ENCODE data around the gene PANX2.
"Not testable (repeated sequence)": the region's sequence is repeated elsewhere in the genome, so short reads cannot be mapped to it uniquely, and the experiment has no call there.

The PANX2 gene, protein sequence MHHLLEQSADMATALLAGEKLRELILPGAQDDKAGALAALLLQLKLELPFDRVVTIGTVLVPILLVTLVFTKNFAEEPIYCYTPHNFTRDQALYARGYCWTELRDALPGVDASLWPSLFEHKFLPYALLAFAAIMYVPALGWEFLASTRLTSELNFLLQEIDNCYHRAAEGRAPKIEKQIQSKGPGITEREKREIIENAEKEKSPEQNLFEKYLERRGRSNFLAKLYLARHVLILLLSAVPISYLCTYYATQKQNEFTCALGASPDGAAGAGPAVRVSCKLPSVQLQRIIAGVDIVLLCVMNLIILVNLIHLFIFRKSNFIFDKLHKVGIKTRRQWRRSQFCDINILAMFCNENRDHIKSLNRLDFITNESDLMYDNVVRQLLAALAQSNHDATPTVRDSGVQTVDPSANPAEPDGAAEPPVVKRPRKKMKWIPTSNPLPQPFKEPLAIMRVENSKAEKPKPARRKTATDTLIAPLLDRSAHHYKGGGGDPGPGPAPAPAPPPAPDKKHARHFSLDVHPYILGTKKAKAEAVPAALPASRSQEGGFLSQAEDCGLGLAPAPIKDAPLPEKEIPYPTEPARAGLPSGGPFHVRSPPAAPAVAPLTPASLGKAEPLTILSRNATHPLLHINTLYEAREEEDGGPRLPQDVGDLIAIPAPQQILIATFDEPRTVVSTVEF

GRCh38 chr22:50170453-50171318, at the start of gene PANX2:
Gene PANX2 (plus strand): TSS chr22:50170731. CDS start chr22:50170731, 0 bp downstream.
- no peak for DNase-seq (ENCODE audit: low read depth)

GRCh38 chr22:50121202-50121740, 49.3 kb upstream of the PANX2 start:
- no peak for DNase-seq (ENCODE audit: low read depth)

GRCh38 chr22:50123119-50123518, 47.4 kb upstream of the PANX2 start:
- DNase-seq (ENCODE audit: low read depth): no peak

- no peak for DNase-seq (ENCODE audit: low read depth)
Measured at GRCh38 chr22:50125029-50125428, 45.5 kb upstream of the PANX2 start.

GRCh38 chr22:50129121-50129736, 41.3 kb upstream of the PANX2 start:
- no peak for DNase-seq (ENCODE audit: low read depth)

DNA sequence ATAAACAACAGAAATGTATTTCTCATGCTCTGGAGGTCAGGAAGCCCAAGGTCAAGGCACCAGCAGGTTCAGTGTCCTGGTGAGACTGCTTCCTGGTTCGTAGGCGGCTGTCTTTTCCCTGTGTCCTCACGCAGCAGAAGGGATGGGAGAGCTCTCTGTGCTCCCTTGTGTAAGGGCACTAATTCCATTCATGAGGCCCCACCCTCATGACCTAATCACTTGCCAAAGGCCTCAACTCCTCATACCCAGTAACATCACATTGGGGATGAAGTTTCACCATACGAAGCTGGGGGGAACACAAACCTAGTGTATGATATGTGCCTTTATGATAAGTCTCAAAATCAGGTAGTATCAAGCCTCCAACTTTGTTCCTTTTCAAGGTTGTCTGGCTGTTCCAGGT, 38.6 kb upstream of the PANX2 start:
- DNase-seq (ENCODE audit: low read depth): no peak

DNA sequence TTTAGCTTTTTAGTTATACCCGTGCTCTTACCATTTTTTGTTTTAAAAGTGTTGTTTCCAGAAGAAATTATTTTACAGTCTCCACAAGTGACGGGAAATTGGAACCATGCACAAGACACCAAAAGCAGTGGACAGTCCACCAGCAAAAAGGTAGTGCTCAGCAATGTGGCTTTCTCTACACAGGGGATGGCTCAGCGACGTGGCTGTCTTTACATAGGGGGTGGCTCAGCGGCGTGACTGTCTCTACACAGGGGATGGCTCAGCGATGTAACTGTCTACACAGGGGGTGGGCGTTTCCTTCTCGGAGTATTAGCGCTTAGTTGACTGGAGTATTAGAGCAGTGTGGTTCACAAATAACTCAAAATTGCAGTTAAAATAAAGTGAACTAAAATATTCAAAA, 36.0 kb upstream of the PANX2 start:
- DNase-seq (ENCODE audit: low read depth): no peak

DNA sequence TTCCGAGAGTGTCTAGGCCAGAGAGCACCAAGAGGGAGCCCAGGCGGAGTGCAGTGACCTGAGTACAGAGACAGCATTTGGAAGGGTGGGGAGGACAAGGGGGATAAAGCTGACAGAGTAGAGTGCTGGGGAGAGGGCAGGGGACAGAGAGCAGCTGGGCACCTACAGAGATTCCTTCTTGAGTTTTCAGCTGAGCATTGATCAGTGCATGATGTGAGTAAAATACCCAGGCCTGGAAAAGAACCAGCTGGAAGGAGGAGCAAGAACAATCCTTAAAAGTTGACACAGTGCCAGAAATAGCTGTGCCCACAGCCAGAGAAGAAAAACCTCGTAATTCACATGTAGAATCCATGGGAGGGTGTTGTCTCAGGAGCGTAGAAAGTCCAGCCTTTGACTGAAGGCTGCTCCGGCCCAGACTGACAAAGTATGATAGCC, 33.9 kb upstream of the PANX2 start:
- DNase-seq (ENCODE audit: low read depth): no peak

- not testable (repeated sequence) for DNase-seq (ENCODE audit: low read depth)
Measured at GRCh38 chr22:50137277-50137676, 33.3 kb upstream of the PANX2 start.

DNA sequence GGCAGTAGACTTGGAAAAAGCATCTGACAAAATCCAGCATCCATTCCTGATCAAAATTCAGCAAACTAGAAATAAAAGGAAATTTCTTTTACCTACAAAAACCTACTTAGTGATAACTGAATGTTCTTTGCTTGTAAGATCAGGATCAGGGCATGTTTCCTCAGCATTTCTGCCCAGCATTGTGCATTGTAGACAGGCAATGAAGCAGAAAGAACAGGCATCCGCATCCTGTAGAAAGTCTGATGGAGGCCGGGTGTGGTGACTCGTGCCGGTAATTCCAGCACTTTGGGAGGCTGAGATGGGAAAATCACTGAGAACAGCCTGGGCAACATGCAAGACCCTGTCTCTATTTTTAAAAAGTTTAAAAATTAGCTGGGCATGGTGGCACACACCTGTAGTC, 32.5 kb upstream of the PANX2 start:
- DNase-seq (ENCODE audit: low read depth): no peak

GRCh38 chr22:50138988-50139387, 31.5 kb upstream of the PANX2 start:
- no peak for DNase-seq (ENCODE audit: low read depth)

GRCh38 chr22:50139843-50140415, 30.6 kb upstream of the PANX2 start:
- no peak for DNase-seq (ENCODE audit: low read depth)

DNA sequence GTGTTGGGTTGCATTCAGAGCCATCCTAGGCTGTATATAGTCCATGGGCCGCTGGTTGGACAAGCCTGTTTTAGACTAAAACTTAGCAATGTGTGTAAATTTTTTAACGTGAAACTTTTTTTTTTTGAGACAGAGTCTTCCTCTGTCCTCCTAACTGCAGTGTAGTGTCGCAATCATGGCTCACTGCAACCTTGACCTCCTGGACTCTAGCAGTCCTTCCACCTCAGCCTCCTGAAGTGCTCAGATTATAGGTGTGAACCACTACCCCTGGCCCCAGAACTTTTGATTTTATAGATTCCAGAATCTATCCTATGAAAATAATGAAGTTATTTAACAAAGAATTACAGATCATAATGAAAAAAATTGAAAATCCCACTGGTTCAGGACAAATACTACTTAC, 29.9 kb upstream of the PANX2 start:
- no peak for DNase-seq (ENCODE audit: low read depth)

GRCh38 chr22:50141462-50141861, 29.1 kb upstream of the PANX2 start:
- no peak for DNase-seq (ENCODE audit: low read depth)

DNA sequence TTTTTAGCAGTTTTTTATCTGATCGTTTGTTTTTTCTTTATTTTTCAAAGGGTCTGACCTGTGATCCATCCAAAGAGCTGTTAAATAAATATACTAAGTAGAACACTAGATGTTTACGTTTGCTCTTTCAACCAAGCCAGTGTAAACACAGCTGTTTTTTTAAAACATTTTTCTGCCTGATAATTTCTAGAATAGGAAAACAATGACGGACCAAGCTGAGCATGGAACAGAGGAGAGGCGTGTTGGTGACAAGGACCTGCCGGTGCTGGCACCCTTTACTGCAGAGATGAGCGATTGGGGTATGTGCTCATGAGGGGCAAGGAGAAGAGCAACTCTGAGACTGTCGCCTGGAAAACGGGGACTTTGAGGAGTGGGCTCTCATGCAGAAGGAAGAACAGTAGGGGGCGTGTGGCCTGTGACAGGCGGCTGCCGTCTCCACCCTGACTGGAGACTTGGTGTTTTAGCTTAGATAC, 28.6 kb upstream of the PANX2 start:
- no peak for DNase-seq (ENCODE audit: low read depth)

DNA sequence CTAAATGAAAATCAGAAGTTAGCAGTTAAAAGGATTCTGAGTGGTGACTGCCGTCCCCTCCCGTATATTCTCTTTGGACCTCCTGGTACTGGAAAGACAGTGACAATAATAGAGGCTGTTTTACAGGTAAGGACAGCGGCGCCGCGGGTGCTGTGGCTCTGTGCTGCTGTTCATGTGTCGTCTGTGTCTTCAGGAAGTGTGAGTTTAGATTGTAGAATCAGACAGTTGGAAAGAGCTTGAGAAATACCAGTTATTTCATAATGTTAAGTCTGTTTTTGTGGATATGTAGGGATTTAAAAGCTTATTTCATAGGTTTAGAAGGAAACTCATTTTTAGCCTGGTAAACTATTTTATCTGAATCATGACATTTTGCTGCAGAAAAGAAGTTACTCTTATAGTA, 27.4 kb upstream of the PANX2 start:
- no peak for DNase-seq (ENCODE audit: low read depth)

DNA sequence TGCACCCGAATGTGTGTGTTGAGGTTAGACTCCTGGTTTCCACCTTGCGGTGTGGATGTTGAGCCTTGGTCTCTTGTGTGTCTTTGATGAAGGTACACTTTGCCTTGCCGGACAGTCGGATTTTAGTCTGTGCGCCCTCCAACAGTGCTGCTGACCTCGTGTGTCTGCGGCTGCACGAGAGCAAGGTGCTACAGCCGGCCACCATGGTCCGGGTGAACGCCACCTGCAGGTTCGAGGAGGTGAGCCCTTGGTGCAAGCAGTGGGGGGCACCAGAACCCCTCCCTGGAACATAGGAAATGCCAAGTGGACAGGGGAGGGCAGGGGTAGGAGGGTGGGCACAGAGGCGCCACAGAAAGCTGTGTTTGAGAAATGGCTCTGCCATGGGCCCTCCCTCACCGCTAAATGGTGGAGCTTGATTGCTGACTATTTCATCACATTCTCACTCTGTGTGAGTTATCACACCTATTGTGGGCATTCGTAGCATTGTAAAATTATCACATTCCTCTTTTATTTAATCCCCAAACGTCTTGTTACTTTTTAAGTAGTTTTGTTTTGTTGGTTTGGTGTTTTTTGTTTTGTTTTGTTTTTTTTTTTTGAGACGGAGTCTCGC, 26.4 kb upstream of the PANX2 start:
- DNase-seq (ENCODE audit: low read depth): no peak

DNA sequence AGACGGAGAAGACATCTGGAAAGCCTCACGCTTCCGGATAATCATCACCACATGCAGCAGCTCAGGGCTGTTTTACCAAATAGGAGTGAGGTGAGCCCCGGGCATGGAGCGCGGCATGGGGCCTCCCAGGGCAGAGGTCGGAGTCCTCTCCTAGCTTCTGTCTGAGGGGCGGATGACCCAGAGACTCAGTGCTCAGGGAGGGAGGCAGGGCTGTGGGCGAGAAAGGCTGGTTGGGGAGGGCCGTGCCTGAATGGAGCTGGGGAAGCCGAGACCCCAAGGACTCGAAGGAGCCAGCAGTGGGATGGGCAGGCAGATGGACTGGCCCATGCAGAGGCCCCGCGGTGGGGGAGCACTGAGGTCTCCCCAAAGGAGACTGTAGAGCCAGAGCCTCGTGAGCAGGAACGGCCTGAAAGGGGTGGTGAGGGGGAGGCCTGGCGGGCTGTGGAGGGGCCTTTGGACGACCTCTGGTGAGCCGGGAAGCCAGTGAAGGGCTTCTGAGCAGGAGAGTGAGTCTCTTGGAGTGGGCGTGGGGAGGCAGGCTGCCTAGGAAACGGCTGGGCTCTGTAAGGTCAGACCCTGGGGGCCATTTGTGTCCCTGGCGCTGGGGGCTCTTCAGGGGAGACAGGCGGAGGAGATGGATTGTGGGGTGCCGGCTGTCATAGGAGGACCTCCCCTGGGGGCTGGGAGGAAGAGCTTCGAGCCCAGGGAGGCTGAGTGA, 24.7 kb upstream of the PANX2 start:
- DNase-seq (ENCODE audit: low read depth): no peak

- DNase-seq (ENCODE audit: low read depth): no peak
Measured at GRCh38 chr22:50146439-50147238, 23.9 kb upstream of the PANX2 start.
